PC-3 (cell line): ENCODE results near the gene BCAS2.

Source experiments
- EZH2 ChIP-seq: fragments of 300-600 bp; sonication (generic); IDR thresholded peaks from one replicate; pipeline ENCODE4 v1.6.1; 2017; ENCODE audit warnings: antibody characterized with exemption, mild to moderate bottlenecking, low read length; ENCODE audit not compliant: unreplicated experiment
- TF ChIP-seq, protein P1 (sequence below): fragments of 300-600 bp; sonication (generic); conservative IDR thresholded peaks from 2 replicates; pipeline ENCODE4 v1.5.1; 2017; ENCODE audit warnings: antibody characterized with exemption, low read depth, mild to moderate bottlenecking, low read length

DNA sequence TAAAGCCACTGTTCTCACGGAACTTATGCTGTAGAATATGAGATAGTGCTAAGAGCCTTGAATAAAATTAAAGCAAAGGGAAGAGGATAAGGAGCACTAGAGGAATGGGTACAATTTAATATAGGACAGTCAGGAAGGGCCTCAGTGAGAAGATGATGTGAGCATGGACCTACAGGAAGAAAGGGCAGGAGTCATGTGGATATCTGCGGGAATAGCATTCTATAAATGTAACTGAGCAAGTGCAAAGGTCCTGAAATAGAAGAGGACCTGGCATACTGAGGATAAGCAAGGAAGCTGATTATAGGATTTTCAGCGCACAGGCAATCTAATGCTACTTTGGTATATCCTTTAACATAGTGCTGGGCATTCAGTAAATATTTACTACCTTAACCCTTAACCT is 12.6 kb upstream of the BCAS2 start:
- TF ChIP-seq, protein P1, sequence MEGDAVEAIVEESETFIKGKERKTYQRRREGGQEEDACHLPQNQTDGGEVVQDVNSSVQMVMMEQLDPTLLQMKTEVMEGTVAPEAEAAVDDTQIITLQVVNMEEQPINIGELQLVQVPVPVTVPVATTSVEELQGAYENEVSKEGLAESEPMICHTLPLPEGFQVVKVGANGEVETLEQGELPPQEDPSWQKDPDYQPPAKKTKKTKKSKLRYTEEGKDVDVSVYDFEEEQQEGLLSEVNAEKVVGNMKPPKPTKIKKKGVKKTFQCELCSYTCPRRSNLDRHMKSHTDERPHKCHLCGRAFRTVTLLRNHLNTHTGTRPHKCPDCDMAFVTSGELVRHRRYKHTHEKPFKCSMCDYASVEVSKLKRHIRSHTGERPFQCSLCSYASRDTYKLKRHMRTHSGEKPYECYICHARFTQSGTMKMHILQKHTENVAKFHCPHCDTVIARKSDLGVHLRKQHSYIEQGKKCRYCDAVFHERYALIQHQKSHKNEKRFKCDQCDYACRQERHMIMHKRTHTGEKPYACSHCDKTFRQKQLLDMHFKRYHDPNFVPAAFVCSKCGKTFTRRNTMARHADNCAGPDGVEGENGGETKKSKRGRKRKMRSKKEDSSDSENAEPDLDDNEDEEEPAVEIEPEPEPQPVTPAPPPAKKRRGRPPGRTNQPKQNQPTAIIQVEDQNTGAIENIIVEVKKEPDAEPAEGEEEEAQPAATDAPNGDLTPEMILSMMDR, result no peak
- no peak for TF ChIP-seq EZH2
